ENCODE measurements around the gene LCN10.
A peak's percentile ranks its signal among the peaks of the same experiment; 100 is the strongest.
"Not testable (repeated sequence)": the region's sequence is repeated elsewhere in the genome, so short reads cannot be mapped to it uniquely, and the experiment has no call there.

The LCN10 gene

DNA sequence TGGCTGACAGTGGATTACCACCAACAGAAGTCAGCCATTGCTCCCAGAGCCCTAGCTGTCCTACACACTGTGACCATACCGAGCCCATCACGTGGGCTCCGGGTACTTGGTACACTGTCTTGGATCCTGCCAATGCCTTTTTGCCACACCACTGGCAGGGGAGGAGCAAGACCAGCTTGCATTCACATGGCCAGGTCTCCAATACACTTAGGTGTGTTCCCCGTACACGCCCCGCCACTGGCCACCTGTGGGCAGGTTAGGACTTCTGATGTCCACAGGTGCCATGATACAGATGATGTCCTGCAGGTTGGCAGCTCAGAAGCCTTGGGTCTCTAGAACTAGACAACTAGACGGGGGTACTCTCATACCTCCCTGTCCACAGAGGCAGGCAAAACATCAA, 35.7 kb downstream of the LCN10 start:
- Histone ChIP-seq H3K27ac (ENCODE audit: low read length) (no peak overlapping the region), H3K4me3 (ENCODE audit: low read depth in 1 of 2, low read length in 2 of 2) (no peak overlapping the region), H3K36me3 (ENCODE audit: insufficient read depth, low read length) (no peaks in the 10 kb centered on the region), H2AFZ (ENCODE audit: low read depth, low read length) (no peak overlapping the region), H3K4me1 (ENCODE audit: insufficient read depth, low read length) (peaks cover 4% of the 10 kb centered on the region; the same call in 1 of the 2 replicates), H3K79me2 (ENCODE audit: insufficient read depth, low read length) (no peaks in the 10 kb centered on the region), H3K9ac (ENCODE audit: low read depth, low read length) (no peak overlapping the region), H3K4me2 (ENCODE audit: insufficient read depth, low read length) (no peak overlapping the region), H3K27me3 (ENCODE audit: insufficient read depth, low read length, poor library complexity) (peaks cover 5% of the 10 kb centered on the region), H4K20me1 (ENCODE audit: insufficient read depth, low read length) (no peaks in the 10 kb centered on the region), H3K9me3 (ENCODE audit: insufficient read depth, low read length, severe bottlenecking) (no peaks in the 10 kb centered on the region)
- ATAC-seq (ENCODE audit: insufficient read depth, low read depth), result no peak
- DNase-seq, result no peak
- TF ChIP-seq, protein P1, sequence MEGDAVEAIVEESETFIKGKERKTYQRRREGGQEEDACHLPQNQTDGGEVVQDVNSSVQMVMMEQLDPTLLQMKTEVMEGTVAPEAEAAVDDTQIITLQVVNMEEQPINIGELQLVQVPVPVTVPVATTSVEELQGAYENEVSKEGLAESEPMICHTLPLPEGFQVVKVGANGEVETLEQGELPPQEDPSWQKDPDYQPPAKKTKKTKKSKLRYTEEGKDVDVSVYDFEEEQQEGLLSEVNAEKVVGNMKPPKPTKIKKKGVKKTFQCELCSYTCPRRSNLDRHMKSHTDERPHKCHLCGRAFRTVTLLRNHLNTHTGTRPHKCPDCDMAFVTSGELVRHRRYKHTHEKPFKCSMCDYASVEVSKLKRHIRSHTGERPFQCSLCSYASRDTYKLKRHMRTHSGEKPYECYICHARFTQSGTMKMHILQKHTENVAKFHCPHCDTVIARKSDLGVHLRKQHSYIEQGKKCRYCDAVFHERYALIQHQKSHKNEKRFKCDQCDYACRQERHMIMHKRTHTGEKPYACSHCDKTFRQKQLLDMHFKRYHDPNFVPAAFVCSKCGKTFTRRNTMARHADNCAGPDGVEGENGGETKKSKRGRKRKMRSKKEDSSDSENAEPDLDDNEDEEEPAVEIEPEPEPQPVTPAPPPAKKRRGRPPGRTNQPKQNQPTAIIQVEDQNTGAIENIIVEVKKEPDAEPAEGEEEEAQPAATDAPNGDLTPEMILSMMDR (IDR thresholded peaks at IDR 0.05; ENCODE audit: borderline replicate concordance, extremely low read depth, low read length, poor library complexity, severe bottlenecking), result no peak
- no peak for TF ChIP-seq EZH2 (IDR thresholded peaks at IDR 0.05; ENCODE audit: borderline replicate concordance, low read depth, low read length, severe bottlenecking)

DNA sequence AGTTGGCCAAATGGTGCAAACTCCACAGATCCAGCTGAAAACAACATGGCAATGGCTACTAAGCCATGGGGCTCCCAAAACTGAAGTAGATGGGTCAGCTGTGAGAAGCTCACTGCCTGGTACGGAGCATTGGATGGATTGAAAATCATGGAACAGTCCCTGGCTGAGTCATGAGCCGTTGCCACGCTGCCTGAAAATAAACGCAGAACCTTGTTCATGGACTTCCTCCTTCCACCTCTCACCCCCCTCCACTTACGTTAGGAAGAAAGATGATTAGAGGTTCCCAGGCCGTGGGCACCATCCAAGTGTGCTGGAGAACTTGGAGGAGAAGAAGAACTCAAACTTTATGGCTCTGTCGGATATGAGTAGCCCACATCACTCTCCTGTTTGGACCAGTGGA, 37.2 kb downstream of the LCN10 start:
- Histone ChIP-seq H3K27ac (ENCODE audit: low read length) (no peak overlapping the region), H3K79me2 (ENCODE audit: insufficient read depth, low read length) (no peaks in the 10 kb centered on the region), H3K4me3 (ENCODE audit: low read depth in 1 of 2, low read length in 2 of 2) (no peak overlapping the region), H3K27me3 (ENCODE audit: insufficient read depth, low read length, poor library complexity) (peaks cover 8% of the 10 kb centered on the region), H3K9me3 (ENCODE audit: insufficient read depth, low read length, severe bottlenecking) (no peaks in the 10 kb centered on the region), H3K9ac (ENCODE audit: low read depth, low read length) (no peak overlapping the region), H2AFZ (ENCODE audit: low read depth, low read length) (no peak overlapping the region), H3K4me1 (ENCODE audit: insufficient read depth, low read length) (peaks cover 4% of the 10 kb centered on the region; the same call in 1 of the 2 replicates), H3K36me3 (ENCODE audit: insufficient read depth, low read length) (no peaks in the 10 kb centered on the region), H4K20me1 (ENCODE audit: insufficient read depth, low read length) (no peaks in the 10 kb centered on the region), H3K4me2 (ENCODE audit: insufficient read depth, low read length) (no peak overlapping the region)
- ATAC-seq (ENCODE audit: insufficient read depth, low read depth), result no peak
- DNase-seq, result no peak
- TF ChIP-seq EZH2 (IDR thresholded peaks at IDR 0.05; ENCODE audit: borderline replicate concordance, low read depth, low read length, severe bottlenecking), result no peak
- TF ChIP-seq, protein P1 (IDR thresholded peaks at IDR 0.05; ENCODE audit: borderline replicate concordance, extremely low read depth, low read length, poor library complexity, severe bottlenecking), result no peak

DNA sequence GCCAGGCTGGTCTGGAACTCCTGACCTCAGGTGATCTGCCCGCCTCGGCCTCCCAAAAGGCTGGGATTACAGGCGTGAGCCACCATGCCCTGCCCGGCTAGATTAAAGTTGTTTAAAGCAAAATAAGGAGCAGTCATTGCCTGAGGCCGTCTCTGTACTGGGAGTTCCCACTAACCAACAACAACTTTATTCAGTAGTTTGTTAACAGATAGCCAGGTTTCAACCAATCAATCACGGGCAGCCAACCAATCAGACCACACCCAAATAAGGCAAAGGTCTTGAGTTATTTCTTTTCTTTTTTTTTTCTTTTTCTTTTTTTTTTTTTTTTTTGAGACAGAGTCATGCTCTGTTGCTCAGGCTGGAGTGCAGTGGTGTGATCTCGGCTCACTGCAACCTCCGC, 38.0 kb downstream of the LCN10 start:
- H3K79me2 ChIP-seq (ENCODE audit: insufficient read depth, low read length); ATAC-seq (ENCODE audit: insufficient read depth, low read depth); H3K9ac ChIP-seq (ENCODE audit: low read depth, low read length); H3K36me3 ChIP-seq (ENCODE audit: insufficient read depth, low read length); H3K4me3 ChIP-seq (ENCODE audit: low read depth in 1 of 2, low read length in 2 of 2); H3K9me3 ChIP-seq (ENCODE audit: insufficient read depth, low read length, severe bottlenecking); DNase-seq; H3K27ac ChIP-seq (ENCODE audit: low read length); H3K4me2 ChIP-seq (ENCODE audit: insufficient read depth, low read length); H2AFZ ChIP-seq (ENCODE audit: low read depth, low read length); H3K27me3 ChIP-seq (ENCODE audit: insufficient read depth, low read length, poor library complexity); H4K20me1 ChIP-seq (ENCODE audit: insufficient read depth, low read length); H3K4me1 ChIP-seq (ENCODE audit: insufficient read depth, low read length): not testable (repeated sequence)

DNA sequence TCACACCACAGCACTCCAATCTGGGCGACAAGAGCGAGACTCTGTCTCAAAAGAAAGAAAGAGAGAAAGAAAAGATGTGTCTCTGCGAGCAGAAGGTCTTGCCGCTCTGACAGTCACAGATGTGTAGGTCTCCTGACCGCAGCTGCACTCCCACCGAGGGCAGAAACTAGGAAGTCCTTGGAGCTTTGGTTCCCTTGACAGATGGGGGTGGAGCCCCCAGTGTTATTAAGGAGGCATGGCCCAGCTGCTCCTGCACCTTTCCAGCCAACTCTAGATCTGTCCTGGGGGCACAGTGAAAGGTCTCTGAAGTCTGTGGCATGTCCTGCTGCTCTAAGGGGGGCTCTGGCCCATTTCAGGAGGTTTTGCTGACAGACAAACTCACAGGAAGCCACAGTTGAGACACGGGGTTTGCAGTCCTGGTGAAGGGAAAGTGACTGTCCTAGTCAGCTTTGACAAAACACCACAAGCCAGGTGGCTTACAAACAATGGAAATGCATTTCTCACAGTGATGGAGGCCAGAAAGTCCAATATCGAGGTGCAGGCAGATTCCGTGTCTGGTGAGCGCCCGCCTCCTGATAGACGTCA, 39.4 kb downstream of the LCN10 start:
- Histone ChIP-seq H3K27ac (ENCODE audit: low read length) (no peak overlapping the region), H3K4me3 (ENCODE audit: low read depth in 1 of 2, low read length in 2 of 2) (no peak overlapping the region), H3K4me2 (ENCODE audit: insufficient read depth, low read length) (no peak overlapping the region), H3K9ac (ENCODE audit: low read depth, low read length) (no peak overlapping the region), H2AFZ (ENCODE audit: low read depth, low read length) (no peak overlapping the region; the same call in 1 of the 2 replicates), H3K79me2 (ENCODE audit: insufficient read depth, low read length) (no peaks in the 10 kb centered on the region), H3K27me3 (ENCODE audit: insufficient read depth, low read length, poor library complexity) (peaks cover 8% of the 10 kb centered on the region), H3K9me3 (ENCODE audit: insufficient read depth, low read length, severe bottlenecking) (no peaks in the 10 kb centered on the region), H3K4me1 (ENCODE audit: insufficient read depth, low read length) (peaks cover 4% of the 10 kb centered on the region; the same call in 1 of the 2 replicates), H3K36me3 (ENCODE audit: insufficient read depth, low read length) (no peaks in the 10 kb centered on the region), H4K20me1 (ENCODE audit: insufficient read depth, low read length) (no peaks in the 10 kb centered on the region)
- TF ChIP-seq, protein P1 (IDR thresholded peaks at IDR 0.05; ENCODE audit: borderline replicate concordance, extremely low read depth, low read length, poor library complexity, severe bottlenecking), result no peak
- no peak for TF ChIP-seq EZH2 (IDR thresholded peaks at IDR 0.05; ENCODE audit: borderline replicate concordance, low read depth, low read length, severe bottlenecking)
- DNase-seq (peak; percentile 52), ATAC-seq (ENCODE audit: insufficient read depth, low read depth) (peak; percentile 88)

Data from DND-41 (cell line).